Measurements from ENCODE around the gene GRM4. TPM values are rescaled to one million over a fixed set of nuclear protein-coding genes. Genes with fewer than 3 reads are reported as not detected.

The GRM4 gene
- total RNA-seq, 2 donors from 2014 or later = 4.4 TPM; not detected in 1

- H3K27me3 ChIP-seq (replicated peaks; ENCODE audit: insufficient read depth) = peaks cover 4% of the 10 kb centered on the region
Observed at GRCh38 chr6:34145161-34146020, 496 bp downstream of the GRM4 start.

GRCh38 chr6:34144581-34145160 is 1.2 kb downstream of the GRM4 start:
- 1% methylated on average over 27 of the region's 58 CpGs for WGBS
- Histone ChIP-seq H3K36me3 (no peaks in the 10 kb centered on the region), H3K9me3 (no peaks in the 10 kb centered on the region), H3K27ac (no peak overlapping the region), H3K4me3 (peak overlapping the region; percentile 28 to 31), H3K4me1 (replicated peaks) (peaks cover 18% of the 10 kb centered on the region), H3K27me3 (replicated peaks; ENCODE audit: insufficient read depth) (peaks cover 8% of the 10 kb centered on the region)
- intact Hi-C loops (cut with DNase I) = no loop called here
- TF ChIP-seq POLR2A (IDR thresholded peaks at IDR 0.05) = no peak
- TF ChIP-seq POLR2AphosphoS5 (IDR thresholded peaks at IDR 0.05) = no peak
- TF ChIP-seq, protein P1, sequence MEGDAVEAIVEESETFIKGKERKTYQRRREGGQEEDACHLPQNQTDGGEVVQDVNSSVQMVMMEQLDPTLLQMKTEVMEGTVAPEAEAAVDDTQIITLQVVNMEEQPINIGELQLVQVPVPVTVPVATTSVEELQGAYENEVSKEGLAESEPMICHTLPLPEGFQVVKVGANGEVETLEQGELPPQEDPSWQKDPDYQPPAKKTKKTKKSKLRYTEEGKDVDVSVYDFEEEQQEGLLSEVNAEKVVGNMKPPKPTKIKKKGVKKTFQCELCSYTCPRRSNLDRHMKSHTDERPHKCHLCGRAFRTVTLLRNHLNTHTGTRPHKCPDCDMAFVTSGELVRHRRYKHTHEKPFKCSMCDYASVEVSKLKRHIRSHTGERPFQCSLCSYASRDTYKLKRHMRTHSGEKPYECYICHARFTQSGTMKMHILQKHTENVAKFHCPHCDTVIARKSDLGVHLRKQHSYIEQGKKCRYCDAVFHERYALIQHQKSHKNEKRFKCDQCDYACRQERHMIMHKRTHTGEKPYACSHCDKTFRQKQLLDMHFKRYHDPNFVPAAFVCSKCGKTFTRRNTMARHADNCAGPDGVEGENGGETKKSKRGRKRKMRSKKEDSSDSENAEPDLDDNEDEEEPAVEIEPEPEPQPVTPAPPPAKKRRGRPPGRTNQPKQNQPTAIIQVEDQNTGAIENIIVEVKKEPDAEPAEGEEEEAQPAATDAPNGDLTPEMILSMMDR (IDR thresholded peaks at IDR 0.05) = no peak
- DNase-seq (ENCODE audit: low spot score) = no peak

More at GRCh38 chr6:34145161-34146020, 496 bp downstream of the GRM4 start:
- Histone ChIP-seq H3K4me1 (replicated peaks) (peaks cover 18% of the 10 kb centered on the region), H3K9me3 (no peaks in the 10 kb centered on the region), H3K27ac (no peak overlapping the region), H3K36me3 (no peaks in the 10 kb centered on the region), H3K4me3 (peak overlapping the region; percentile 28 to 31)
- DNase-seq (ENCODE audit: low spot score) = no peak
- intact Hi-C loops (cut with DNase I) = no loop called here
- TF ChIP-seq POLR2AphosphoS5 (IDR thresholded peaks at IDR 0.05) = no peak
- TF ChIP-seq, protein P1 (IDR thresholded peaks at IDR 0.05) = peak in 1 of 4 experiments; percentile 16
- WGBS = 2% methylated on average over 69 of the region's 100 CpGs

- 2% methylated on average over 31 of the region's 63 CpGs for WGBS
- DNase-seq (ENCODE audit: low spot score) = no peak
- Histone ChIP-seq H3K27ac (no peak overlapping the region), H3K4me1 (replicated peaks) (peaks cover 18% of the 10 kb centered on the region), H3K27me3 (replicated peaks; ENCODE audit: insufficient read depth) (peaks cover 8% of the 10 kb centered on the region), H3K9me3 (no peaks in the 10 kb centered on the region), H3K36me3 (no peaks in the 10 kb centered on the region), H3K4me3 (peak overlapping the region; percentile 28 to 31)
- TF ChIP-seq POLR2AphosphoS5 (IDR thresholded peaks at IDR 0.05) = no peak
- TF ChIP-seq, protein P1 (IDR thresholded peaks at IDR 0.05) = peak in 1 of 4 experiments; percentile 14
- intact Hi-C loops (cut with DNase I) = no loop called here
Observed at GRCh38 chr6:34143884-34144580, 1.9 kb downstream of the GRM4 start.

GRCh38 chr6:34143196-34143883 is 2.5 kb downstream of the GRM4 start:
- no peak for TF ChIP-seq POLR2AphosphoS5 (IDR thresholded peaks at IDR 0.05)
- TF ChIP-seq POLR2A (IDR thresholded peaks at IDR 0.05) = no peak
- TF ChIP-seq, protein P1 (IDR thresholded peaks at IDR 0.05) = no peak
- no peaks in the 10 kb centered on the region for H3K36me3 ChIP-seq

More at GRCh38 chr6:34143196-34143883, 2.5 kb downstream of the GRM4 start:
- WGBS = 39% methylated on average over 23 of the region's 23 CpGs
- H3K4me3 ChIP-seq = peak overlapping the region in 1 of 2 donors; percentile 28
- intact Hi-C loops (cut with DNase I) = no loop called here
- H3K9me3 ChIP-seq = no peaks in the 10 kb centered on the region
- no peak overlapping the region for H3K27ac ChIP-seq
- H3K4me1 ChIP-seq (replicated peaks) = peaks cover 18% of the 10 kb centered on the region
- H3K27me3 ChIP-seq (replicated peaks; ENCODE audit: insufficient read depth) = peaks cover 8% of the 10 kb centered on the region
- DNase-seq (ENCODE audit: low spot score) = no peak
